ENCODE results near the gene EFHC2.

DNA sequence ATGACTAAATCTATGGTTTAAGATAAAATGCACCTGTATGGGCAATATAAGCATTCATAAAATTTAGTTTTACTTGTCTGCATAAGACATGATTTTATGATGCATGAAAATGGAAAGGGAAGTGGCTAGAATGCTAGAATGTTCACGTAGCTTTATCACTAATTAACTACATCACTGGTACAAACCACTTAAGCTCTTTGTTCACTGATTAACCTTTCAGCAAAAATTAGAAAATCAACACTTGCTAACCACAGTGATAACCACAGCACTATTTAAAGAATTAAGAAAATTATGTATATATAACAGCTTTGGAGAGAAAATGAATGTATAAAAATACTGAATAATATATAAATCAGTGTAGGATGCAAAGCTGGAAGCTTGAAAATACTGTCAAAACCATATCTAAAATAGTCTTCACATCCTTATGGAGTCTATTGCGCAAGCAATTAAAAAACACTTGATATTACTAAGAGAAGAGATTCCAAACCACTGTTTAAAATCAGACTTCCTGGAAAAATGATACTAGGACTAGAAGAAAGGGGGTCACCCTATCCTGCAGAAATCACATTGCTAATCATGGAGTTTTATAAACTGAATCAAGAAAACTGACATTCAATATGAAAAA lies 51.9 kb downstream of the EFHC2 start:
- TF ChIP-seq, protein P1, sequence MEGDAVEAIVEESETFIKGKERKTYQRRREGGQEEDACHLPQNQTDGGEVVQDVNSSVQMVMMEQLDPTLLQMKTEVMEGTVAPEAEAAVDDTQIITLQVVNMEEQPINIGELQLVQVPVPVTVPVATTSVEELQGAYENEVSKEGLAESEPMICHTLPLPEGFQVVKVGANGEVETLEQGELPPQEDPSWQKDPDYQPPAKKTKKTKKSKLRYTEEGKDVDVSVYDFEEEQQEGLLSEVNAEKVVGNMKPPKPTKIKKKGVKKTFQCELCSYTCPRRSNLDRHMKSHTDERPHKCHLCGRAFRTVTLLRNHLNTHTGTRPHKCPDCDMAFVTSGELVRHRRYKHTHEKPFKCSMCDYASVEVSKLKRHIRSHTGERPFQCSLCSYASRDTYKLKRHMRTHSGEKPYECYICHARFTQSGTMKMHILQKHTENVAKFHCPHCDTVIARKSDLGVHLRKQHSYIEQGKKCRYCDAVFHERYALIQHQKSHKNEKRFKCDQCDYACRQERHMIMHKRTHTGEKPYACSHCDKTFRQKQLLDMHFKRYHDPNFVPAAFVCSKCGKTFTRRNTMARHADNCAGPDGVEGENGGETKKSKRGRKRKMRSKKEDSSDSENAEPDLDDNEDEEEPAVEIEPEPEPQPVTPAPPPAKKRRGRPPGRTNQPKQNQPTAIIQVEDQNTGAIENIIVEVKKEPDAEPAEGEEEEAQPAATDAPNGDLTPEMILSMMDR (IDR thresholded peaks at IDR 0.05 in 4 of 5, conservative IDR thresholded peaks at IDR 0.05 in 1 of 5): no peak
- no peak for TF ChIP-seq POLR2A (IDR thresholded peaks at IDR 0.05)

Measured in gastrocnemius medialis (tissue), 4 donors.